NCI-H1105 (cell line): ENCODE data around the gene TIAL1.
"Not testable (repeated sequence)": the region's sequence is repeated elsewhere in the genome, so short reads cannot be mapped to it uniquely, and the experiment has no call there.

Source experiments
- DNase-seq: peaks from one replicate; lab custom pipeline; 2025; lab: John Stamatoyannopoulos, UW

Gene TIAL1

DNA sequence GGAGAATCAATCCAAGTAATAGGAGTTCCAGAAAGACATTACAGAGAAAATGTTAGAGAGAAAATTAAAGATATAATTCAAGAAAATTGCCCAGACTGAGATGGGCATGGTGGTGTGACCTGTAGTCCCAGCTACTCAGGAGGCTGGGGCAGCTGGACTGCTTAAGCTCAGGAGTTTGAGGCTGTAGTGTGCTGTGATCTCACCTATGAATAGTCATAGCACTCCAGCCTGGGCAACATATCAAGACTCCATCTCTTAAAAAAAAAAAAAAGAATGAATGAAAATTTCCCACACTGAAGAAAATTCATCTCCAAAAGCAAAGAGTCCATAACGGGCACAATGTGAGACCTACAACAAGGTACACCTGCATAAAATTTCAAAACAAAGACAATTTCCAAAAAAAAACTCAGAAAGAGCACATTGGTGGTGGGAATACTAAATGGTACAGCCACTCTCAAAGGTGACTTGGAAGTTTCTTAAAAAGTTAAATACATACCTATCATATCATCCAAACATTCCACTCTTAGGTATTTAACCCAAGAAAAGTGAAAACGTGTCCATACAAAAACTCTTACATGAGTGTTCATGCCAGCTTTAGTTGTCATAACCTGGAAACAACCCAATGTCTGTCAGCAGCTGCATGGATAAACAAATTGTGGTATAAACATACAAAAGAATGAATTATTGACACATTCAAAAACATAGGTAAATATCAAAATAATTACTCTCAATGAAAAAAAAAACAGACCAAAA is 47.3 kb downstream of the TIAL1 start:
- DNase-seq = no peak

DNA sequence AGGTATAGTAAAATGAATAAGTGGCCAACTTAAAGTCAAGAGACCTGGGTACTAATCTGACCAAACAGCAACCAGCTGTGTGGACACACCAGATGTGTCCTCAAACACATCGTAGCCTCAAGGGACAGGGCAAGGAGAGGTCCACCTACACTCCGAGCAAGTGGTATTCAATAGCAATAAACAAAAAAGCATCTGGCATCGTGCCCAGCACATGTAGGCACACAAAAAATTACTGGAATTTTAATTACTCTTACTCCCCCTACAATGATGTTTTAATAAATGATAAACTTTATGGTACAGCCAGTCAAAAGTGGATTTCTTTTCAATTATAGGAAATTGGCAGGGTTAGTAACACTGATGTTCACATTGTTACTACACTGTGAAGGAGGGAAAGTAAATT is 50.8 kb downstream of the TIAL1 start:
- DNase-seq = peak; percentile 27

DNA sequence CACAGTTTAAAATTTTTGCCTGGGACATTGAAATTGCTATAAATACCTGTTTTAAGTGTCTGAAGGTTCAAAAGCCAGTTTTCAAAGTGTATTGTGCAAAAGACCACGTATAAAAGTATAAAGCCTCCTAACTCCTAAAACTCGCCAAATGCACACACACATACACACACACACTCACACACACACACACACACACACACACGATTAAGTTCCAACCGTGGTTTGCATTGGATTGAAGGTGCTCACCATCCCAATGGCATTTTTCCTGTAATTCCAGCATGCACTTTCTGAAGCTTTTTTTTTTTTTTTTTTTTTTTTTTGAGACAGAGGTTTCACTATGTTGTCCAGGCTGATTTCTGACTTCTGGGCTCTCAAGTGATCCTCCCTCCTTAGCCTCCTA is 51.5 kb downstream of the TIAL1 start:
- DNase-seq = no peak

DNA sequence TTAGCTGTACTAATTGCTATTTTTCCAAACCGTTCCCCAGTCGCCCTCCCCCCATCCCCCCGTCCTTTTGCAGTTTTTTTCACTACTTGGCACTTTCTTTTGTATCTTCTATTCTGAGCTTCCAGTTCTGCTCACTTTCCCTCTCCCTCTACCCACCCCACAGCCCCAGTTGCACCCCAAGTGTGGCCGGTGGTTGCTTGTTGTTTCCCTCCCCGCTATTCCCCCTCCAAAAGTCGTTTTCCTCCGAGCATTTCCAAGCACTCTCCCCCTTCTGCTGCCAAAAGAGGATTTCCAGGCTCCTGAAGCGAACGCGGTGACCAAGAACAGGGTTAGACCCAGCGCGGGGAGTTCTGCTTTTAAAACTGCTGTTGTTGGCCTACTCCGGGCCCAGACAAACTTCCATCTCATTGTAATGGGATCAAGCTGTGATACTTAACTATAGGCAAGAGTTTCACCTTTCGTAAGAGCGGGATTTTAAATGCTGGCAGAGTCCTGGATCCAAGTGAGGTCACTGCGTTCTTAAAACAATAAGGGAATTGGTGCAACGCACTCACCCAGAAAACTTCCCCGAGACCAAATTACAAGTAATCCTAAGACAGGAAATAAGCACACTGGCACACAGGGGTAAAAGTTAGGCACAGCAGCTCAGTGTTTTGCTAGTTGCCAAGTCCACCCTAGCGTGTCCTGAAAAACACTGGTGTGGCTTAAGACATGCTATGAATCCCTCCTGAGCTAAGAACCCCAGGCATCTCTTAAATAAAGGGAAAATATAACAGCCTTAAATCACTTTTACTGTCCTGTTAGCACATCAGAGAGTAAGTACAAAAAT is 52.7 kb downstream of the TIAL1 start:
- no peak for DNase-seq

DNA sequence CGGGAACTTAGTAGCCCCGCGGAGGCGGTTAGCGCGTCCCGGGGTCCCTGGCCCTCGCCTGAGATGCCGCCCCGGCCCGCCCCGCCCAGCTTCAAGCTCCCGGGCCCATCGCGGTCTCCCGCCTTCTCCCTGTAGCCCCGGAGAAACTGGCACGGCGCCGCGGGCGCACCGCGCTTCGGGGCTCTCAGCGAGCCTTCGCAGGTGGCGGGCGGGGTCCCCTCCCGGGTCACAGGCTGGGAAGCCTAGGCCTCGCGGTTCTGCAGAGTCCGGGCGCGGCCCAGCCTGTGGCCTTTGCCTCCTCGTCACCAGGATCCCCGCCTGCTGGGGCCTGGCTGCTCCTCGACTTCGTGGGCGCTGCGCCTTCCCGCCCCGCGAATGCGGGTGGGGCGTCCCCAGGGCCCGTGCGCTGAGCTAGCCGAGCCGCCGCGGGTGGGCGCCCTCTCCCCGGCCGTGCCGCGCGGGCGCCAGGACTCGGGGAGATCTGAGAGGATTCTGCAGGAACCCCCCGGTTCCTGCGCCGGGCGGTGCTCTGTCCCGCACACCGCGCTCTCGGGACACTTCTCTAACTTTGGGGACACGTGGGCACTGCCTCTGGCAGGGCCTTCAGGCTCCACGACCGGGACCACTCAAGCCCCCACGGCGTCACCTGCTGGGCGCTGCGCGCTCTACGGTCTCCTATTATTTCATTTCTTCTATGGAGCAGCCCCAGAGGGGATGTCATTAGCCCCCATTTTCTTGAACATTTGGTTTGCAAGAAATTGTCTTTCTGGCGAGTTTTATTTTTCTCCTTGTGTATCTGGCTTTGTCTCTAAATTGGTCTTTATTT is 53.6 kb downstream of the TIAL1 start:
- peak; percentile 3 for DNase-seq

DNA sequence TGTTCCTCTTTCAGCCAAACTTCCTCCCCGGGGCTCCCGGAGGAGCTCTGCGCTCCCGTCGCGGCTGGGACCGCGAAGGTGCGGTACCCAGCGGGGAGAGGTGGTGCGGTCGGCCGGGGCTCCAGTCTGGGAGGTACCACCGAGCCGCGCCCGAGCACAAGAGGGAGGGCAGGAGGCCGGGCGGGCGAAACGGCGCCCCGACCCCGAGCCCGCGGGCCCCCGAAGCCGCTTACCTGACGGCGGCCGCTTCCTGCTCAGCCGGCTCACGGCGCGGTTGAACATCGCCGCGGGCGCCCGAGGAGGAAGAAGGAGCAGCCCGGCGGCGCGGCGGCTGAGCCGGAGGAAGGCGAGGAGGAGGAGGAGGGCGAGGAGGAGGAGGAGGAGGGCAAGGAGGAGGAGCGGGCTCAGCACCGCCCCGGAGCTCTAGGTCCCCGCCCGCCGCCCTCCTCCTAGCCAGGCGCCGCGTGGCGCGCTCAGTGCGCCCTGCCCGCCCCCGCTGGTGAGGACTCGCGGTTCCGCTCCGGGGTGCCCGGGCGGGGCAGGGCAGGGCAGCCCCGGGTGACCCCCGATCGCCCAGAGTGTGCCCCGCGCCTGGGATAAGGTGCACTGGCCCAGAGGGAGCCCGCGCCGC is 54.3 kb downstream of the TIAL1 start, which contains the start of gene RGS10:
TSS of gene RGS10 (minus strand) at position 363 of the 631 bp plus-strand sequence. CDS start at position 282, 81 bp downstream.
- no peak for DNase-seq

DNA sequence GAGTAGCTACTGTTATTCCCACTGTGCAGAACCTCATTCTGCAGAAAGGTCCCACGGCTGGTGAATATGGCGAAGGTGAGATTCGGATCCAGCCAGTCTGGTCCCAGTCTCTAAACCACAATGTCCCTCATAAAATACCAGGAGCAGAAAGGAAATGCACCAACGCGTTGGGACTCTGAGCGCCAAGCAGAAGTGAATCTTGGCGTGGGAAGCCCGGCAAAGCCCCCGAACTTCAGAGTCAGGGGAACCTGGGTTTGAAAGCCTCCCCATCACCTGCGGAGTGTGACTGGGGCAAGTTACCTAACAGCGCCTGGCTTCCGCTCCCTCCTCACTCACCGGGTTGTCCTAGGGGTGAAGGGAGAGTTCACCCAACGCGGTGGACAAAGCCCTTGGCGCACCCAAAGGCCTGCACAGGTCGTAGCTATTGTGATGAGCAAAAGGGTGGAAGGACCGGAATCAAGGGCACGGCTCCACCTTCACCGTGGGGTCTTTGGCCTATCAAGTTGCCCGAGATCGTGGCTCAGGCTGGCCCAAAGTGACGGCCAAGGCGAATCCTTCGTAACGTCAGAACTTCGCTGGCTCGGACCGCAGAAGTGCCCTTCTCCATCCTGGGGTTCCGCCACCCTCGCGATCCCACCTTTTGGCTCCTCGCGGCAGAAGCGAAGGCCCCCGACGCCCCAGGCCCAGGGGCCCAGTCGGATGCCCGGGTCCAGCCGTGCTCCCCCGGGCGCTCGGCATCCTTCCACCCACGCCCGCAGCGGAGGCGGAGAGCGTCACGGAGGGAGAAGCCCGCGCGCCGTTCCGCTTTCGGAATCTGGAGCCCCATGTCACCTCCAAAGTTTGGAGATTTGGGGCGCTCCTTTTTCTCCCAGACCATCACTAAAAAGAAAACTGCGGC is 55.1 kb downstream of the TIAL1 start:
- no peak for DNase-seq

DNA sequence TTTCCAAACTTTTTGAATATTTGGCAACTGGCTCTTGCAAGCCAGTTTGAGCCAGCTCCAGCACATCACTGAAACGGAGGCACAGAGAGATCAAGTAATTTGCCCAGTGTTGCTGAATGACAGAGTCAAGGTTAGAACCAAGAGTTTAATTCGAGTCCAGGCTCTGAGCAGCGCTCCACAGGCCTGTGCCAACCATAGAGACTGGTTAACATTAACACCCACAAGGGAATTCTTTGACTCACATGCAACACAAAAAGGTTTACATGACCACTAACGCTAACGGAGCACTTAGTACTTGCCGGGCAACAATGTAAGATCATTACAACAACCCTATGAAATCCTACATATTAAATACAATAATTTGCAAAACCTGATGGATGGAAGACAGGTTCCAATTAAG is 55.7 kb downstream of the TIAL1 start:
- DNase-seq = no peak

DNA sequence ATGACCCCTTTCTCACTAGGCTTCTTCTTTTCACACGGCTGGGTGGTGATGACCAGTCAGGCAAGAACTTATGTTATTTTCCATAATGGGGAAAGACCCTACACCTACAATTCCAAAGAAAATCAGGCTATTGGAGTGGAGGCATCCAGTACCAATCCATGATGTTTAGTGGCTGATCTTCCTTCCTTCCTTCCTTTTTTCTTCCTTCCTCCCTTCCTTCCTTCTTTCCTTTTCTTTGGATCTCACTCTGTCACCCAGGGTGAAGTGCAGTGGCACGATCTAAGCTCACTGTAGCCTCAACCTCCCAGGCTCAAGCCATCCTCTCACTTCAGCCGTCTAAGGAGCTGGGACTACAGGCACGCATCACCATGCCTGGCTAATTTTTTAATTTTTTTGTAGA is 56.7 kb downstream of the TIAL1 start:
- DNase-seq = no peak

DNA sequence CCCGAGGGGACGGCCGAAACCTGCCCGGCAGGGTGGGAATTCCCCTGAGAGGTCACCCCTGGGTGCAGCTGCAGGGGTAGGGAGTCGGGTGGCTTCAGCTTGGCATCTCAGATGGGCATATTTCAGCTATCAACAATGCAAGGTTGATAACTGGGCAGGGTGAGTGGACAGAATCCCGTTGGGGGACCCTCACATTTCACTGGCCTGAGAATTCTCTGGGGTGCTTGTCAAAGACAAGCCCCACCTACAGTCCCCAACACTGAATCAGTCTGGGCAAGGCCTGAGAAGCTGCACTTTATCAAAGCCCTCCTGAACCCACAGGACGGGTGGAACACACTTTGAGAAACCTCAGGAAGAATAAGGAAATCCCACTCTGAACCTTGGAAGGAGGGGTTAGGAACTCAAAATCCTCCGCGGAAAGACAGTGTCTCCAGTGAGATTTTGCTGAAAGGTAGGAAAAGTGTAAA is 57.4 kb downstream of the TIAL1 start:
- DNase-seq = no peak

DNA sequence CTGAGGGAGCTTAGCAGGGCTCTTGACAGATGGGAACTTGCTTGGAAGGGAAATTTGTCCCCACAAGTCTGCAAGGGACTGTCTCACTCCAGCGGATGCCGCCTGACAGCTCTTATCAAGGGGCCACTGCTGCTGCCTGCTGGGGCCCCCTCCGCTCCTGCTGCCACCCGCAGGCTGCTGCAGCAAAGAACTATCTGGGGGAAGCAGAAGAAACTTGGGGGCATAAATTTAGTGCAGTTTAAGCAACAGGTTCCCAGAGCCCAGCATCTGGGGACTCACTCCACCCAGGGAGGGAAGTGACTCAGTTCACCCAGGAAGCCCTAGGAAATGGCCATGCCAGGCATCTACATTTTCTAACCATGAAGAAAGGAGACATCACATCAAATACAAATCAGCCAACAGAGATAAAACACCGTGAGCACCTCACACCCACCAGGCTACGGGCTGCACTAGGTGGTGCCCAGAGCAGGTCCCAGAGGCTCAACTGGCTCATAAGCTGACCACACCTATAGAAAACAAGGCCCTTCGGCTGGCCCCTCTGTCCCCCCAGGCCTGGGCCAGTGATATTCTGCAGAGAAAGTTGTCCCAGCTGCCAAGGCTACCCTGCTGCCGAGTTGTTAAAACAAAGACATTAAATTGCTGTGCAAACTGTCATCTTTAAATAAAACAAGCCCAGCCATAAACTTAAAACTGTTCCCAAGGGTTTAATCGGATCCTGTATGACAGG is 58.0 kb downstream of the TIAL1 start:
- no peak for DNase-seq

DNA sequence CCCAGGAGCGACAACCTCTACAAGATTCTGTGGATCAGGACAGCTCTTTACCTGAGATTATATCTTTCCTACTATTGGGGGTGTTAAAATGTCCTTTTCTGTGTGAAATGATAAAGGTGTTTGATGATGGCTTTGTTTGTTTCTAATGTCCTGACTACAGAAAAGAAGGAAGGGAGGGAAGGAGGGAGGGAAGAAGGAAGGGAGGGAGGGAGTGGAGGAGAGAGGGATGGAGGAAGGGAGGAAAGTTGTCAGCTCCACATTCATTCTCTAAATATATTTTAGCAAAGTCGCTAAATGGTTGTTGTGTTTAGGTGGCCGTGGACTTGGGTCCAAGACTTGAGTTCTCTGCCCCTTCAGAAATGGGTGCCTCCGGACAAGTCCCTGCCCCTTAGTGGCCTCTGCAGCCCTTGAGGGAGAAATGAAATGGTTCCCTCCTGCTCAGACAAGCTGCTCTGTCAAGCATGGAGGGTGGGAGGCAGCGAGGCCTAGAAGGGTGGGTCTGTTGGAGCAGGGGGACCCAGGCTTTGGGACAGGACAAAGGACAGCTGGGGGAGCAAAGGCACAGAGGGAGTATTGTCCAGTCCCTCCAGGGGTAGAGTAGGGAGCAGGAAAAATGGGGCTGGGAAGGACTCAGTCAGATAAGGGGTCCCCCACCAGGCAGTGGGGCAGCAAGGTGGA is 58.7 kb downstream of the TIAL1 start:
- DNase-seq = no peak

DNA sequence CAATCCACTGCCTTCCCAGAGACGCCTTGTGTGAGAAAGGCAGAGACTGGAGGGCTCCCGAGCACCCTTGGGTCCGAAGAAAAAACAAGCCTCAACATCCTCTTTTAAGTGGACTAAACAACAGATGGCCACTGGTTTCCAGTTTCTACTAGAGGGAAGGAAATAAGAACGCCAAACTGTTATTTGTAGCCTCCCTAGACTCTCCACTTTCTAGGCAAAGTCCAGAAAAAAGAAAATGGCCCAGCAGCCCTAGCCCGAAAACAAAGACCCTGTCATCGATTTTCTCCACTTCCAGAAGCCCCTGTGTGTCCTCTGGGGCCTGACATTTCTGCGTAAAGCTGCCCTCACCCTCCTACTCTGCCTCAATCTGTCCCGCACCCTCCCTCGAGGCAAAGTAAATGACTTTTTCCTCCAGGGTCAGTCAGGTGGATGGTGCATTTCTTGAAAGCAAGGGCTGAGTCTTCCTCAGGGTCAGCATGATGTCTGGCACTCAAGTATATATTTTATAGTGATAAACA is 60.2 kb downstream of the TIAL1 start:
- DNase-seq = no peak

DNA sequence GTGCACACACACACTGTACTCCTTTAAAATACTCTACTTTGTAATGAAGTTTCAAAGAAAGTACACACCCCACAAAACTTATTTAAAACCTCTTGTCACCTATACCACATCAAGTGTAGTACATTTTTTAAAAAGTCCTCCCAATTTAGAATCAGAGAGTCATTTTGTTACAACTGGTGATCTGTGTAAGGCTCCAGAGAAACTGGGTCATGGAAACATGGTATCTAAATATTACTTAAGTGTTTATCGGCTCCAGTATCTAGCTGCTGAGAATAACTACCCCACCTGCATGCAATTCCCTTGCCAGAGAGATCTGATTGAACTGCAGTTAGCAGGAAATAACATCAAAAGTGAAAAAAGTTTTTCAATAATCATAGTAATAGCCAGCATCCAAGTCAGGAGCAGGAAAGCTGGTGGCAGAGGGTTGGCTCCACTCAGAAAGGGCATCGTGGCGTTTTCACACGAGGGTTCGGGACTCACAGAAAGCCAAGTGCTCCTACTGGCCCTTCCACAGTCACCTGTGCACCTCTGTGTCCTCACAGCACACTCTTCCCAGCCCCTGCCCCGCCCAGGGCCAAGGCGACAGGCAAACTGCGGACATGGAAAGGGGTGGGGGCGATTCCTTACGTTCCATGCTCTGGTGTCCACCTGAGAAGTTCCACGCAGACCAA is 60.8 kb downstream of the TIAL1 start:
- no peak for DNase-seq

DNA sequence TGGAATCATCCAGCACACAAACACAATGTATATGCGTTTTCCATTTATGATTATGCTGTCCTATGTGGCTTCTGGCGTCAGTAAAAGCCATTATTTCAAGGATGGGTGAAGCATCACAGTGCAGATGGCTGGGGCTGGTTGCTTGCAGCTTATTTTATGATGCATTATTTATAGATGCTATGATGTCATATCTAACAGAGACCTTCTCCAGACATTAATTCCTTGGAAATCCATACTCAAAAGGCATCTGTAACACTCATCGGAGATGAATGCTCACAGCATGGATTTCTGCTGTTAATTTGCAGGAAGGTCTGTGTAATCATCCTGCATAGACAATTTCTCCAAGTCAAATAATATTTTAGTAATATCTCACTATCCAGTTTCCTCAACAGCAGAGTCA is 61.5 kb downstream of the TIAL1 start:
- no peak for DNase-seq

DNA sequence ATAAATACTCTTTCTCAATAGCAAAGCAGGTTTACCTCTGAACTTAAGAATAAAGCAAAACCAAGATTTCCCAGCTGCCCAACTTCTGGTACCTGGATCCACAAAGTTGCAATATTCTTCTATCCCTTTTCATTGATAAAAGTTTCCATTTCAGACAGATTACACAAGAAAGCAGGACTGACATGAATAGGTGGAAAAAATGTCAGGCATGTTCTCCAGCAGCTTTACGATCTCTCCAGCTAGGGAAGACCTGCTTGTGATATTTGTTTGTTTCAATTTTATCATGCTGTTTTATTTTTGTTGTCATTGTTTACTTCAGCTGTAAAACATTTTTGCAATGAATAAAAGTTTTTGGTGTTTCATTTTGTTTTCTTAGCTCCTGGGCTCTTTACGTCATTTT is 63.3 kb downstream of the TIAL1 start:
- DNase-seq = no peak

DNA sequence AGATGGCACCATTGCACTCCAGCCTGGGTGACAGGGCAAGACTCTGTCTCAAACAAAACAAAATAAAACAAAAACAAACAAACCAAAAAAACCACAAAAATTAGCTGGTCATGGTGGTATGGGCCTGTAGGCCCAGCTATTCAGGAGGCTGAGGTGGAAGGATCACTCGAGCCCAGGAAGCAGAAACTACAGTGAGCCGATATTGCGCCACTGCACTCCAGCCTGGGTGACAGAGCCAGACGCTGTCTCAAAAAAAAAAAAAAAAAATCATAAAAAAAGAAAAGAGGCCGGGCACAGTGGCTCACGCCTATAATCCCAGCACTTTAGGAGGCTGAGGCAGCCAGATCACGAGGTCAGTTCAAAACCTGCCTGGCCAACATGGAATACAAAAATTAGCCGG is 64.0 kb downstream of the TIAL1 start:
- DNase-seq = not testable (repeated sequence)

DNA sequence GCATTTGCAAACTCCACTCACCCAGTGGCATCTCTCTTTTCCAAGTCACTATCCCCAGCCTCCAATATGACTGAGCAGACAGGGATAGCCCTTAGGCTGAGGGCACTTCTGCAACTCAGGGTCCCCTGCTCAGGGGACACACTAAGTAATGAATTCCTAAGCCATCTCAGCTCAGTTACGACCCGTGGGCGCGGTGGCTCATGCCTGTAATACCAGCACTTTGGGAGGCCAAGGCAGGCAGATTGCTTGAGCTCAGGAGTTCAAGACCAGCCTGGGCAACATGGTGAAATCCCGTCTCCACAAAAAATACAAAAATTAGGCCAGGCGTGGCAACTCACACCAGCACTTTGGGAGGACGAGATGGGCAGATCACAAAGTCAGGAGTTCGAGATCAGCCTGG is 64.5 kb downstream of the TIAL1 start:
- DNase-seq = not testable (repeated sequence)

DNA sequence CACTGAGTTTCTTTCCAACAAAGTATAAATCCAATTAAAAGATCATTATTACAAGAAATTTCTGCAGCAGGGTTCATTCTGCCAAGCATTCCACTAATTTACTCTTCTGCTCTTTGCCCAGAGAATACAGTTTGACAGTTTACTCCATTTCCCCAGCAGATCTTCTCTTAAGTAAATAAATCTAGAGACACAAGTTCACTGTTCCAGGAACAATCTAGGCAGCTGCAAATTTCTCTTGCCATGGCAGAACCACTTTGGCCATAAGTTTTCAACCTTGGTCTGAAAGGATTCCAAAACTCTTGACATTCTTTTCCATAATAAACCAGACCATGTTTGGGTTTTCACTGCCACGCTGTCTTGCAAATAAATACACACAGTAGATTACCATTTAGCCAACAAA is 65.7 kb downstream of the TIAL1 start:
- no peak for DNase-seq
